GF-D8 (cell line): ENCODE measurements around the gene CEP97.
"Not testable (repeated sequence)": the region's sequence is repeated elsewhere in the genome, so short reads cannot be mapped to it uniquely, and the experiment has no call there.

Experiments used
- DNase-seq: peaks from one replicate; lab custom pipeline; 2025; lab: John Stamatoyannopoulos, UW

Gene CEP97

GRCh38 chr3:101703169-101703568, 21.2 kb upstream of the CEP97 start:
- no peak for DNase-seq

GRCh38 chr3:101704639-101705038, 19.8 kb upstream of the CEP97 start:
- not testable (repeated sequence) for DNase-seq

- DNase-seq: no peak
Observed at GRCh38 chr3:101709126-101709525, 15.3 kb upstream of the CEP97 start.

GRCh38 chr3:101718455-101718854, 6.0 kb upstream of the CEP97 start:
- no peak for DNase-seq

GRCh38 chr3:101719604-101720185, 4.7 kb upstream of the CEP97 start:
- no peak for DNase-seq

GRCh38 chr3:101720851-101721840, 3.3 kb upstream of the CEP97 start:
- DNase-seq: peak; percentile 15

GRCh38 chr3:101722394-101723173, 1.8 kb upstream of the CEP97 start:
- peak; percentile 58 for DNase-seq

GRCh38 chr3:101725194-101725889, 928 bp downstream of the CEP97 start:
- DNase-seq: no peak

GRCh38 chr3:101725890-101726275, 1.5 kb downstream of the CEP97 start:
- DNase-seq: no peak

GRCh38 chr3:101729586-101729985, 5.2 kb downstream of the CEP97 start:
- DNase-seq: no peak

- no peak for DNase-seq
Observed at GRCh38 chr3:101730839-101731238, 6.4 kb downstream of the CEP97 start.

GRCh38 chr3:101732240-101732641, 7.8 kb downstream of the CEP97 start:
- no peak for DNase-seq

GRCh38 chr3:101735833-101736232, 11.4 kb downstream of the CEP97 start:
- DNase-seq: no peak

GRCh38 chr3:101741914-101742313, 17.5 kb downstream of the CEP97 start:
- not testable (repeated sequence) for DNase-seq

- DNase-seq: no peak
Observed at GRCh38 chr3:101744811-101745210, 20.4 kb downstream of the CEP97 start.

- not testable (repeated sequence) for DNase-seq
Observed at GRCh38 chr3:101745934-101746333, 21.5 kb downstream of the CEP97 start.

- DNase-seq: not testable (repeated sequence)
Observed at GRCh38 chr3:101753386-101754113, 29.1 kb downstream of the CEP97 start.

GRCh38 chr3:101758224-101758623, 33.8 kb downstream of the CEP97 start:
- DNase-seq: no peak

GRCh38 chr3:101762041-101762646, 37.7 kb downstream of the CEP97 start:
- DNase-seq: no peak

- DNase-seq: peak; percentile 43
Observed at GRCh38 chr3:101777745-101778281, 53.4 kb downstream of the CEP97 start.
